ENCODE data around the gene PKP2. TPM values are rescaled to one million over a fixed set of nuclear protein-coding genes. Genes with fewer than 3 reads are reported as not detected.

The PKP2 gene
- total and polyA plus RNA-seq, 2 of the 4 experiments (the other 2 are of a cell fraction) = 0.10 to 0.18 TPM

DNA sequence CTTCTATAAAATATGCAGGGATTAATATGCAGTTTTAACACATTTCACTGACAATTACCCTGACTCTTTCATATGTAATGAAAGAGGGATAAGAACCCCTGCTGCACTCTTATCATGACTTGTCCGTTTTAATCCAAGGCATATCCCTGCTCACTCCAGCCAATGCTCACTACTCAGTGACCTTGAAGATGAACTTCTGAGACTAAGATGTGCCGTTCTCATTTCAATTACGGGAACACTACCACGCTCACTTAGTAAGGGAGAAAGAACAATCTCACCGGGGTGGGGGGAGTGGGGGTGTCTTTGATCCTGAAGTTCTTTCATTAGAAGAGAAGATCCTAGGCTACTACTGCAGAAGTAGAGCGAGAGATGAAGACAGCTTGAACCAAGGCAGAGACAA, 50.5 kb downstream of the PKP2 start:
- Histone ChIP-seq H3K4me1 (ENCODE audit: control insufficient read depth, insufficient read depth, low read length) (no peaks in the 10 kb centered on the region), H3K27me3 (ENCODE audit: control insufficient read depth, insufficient read depth, low read length) (no peaks in the 10 kb centered on the region), H3K14ac (replicated peaks; ENCODE audit: low read depth, low read length) (no peak overlapping the region), H2BK20ac (ENCODE audit: low read depth, low read length) (no peak overlapping the region), H2AK5ac (ENCODE audit: low read depth, low read length) (no peak overlapping the region), H2BK120ac (ENCODE audit: low read depth, low read length) (no peak overlapping the region), H3K4me2 (ENCODE audit: low read depth, low read length) (no peak overlapping the region), H3K79me1 (ENCODE audit: low read depth in 1 of 2, low read length in 2 of 2) (no peaks in the 10 kb centered on the region), H4K5ac (ENCODE audit: low read depth, low read length) (no peak overlapping the region), H3K4me3 (ENCODE audit: insufficient read depth, low read depth, low read length) (no peak overlapping the region), H3K23ac (ENCODE audit: low read depth, low read length) (no peak overlapping the region), H2AFZ (replicated peaks; ENCODE audit: low read length, poor library complexity) (no peak overlapping the region), H3K9me1 (ENCODE audit: insufficient read depth, low read length) (no peaks in the 10 kb centered on the region), H4K91ac (ENCODE audit: insufficient read depth, low read depth, low read length) (no peak overlapping the region), H3K9ac (ENCODE audit: low read depth, low read length) (no peak overlapping the region), H2BK5ac (ENCODE audit: low read depth, low read length, poor library complexity, severe bottlenecking) (no peak overlapping the region), H4K8ac (ENCODE audit: low read depth in 2 of 2, low read length in 2 of 2) (no peak overlapping the region), H2AK9ac (replicated peaks; ENCODE audit: low read depth, low read length, poor library complexity) (no peak overlapping the region), H3K27ac (ENCODE audit: insufficient read depth, low read length) (no peak overlapping the region), H3K4ac (ENCODE audit: low read depth, low read length) (no peak overlapping the region), H2BK15ac (ENCODE audit: low read depth, low read length) (no peak overlapping the region), H3K9me3 (ENCODE audit: control insufficient read depth, insufficient read depth, low read length) (no peaks in the 10 kb centered on the region), H3K56ac (ENCODE audit: extremely low read depth, insufficient read depth, low read length) (no peak overlapping the region), H3K36me3 (ENCODE audit: control insufficient read depth, insufficient read depth, low read length) (no peaks in the 10 kb centered on the region), H4K20me1 (ENCODE audit: insufficient read depth, low read length) (no peaks in the 10 kb centered on the region), H3K18ac (ENCODE audit: low read depth, low read length) (no peak overlapping the region)
- BruUV-seq (replicated peaks) = no TSS peak
- WGBS, 2 experiments (ENCODE audit: extremely low coverage in 2 of 2, insufficient read length in 1 of 2) = no CpG with 5 or more reads among the region's 6 CpGs
- dilution Hi-C loops (cut with HindIII; ENCODE audit: low sequenced_read_pairs, unreplicated experiment) = no loop called here
- TF ChIP-seq MXI1 (IDR thresholded peaks at IDR 0.05; ENCODE audit: borderline replicate concordance, low read depth, low read length) (no peak), POLR2A (IDR thresholded peaks at IDR 0.05; ENCODE audit: low read depth, low read length) (no peak)
- in situ Hi-C loops (cut with MboI; ENCODE audit: low sequenced_read_pairs) = no loop called here
- intact Hi-C loops (cut with micrococcal nuclease) = no loop called here
- no peak for ATAC-seq (ENCODE audit: low read depth)
- DNase-seq = no peak
- ChIA-PET CTCF (interaction anchor here (0.6 kb wide), 1 partner anchor 11 kb away, joined by 3 read pairs; no protein-coding TSS in a partner anchor), POLR2A (ENCODE audit: unreplicated experiment) (no interaction called here)
